HG02763 (cell line): ENCODE results near the gene PRRT2.

Source experiments
- ATAC-seq: cut with Tn5 transposase; IDR thresholded peaks from one replicate; pipeline ENCODE4 v1.9.1; 2021; ENCODE audit warnings: mild to moderate bottlenecking, moderate library complexity; ENCODE audit not compliant: unreplicated experiment

The PRRT2 gene

GRCh38 chr16:29858974-29859373, 47.0 kb downstream of the PRRT2 start:
- no peak for ATAC-seq

GRCh38 chr16:29860218-29860617, 48.2 kb downstream of the PRRT2 start:
- ATAC-seq, result no peak

- no peak for ATAC-seq
Observed at GRCh38 chr16:29862383-29862883, 50.4 kb downstream of the PRRT2 start.

DNA sequence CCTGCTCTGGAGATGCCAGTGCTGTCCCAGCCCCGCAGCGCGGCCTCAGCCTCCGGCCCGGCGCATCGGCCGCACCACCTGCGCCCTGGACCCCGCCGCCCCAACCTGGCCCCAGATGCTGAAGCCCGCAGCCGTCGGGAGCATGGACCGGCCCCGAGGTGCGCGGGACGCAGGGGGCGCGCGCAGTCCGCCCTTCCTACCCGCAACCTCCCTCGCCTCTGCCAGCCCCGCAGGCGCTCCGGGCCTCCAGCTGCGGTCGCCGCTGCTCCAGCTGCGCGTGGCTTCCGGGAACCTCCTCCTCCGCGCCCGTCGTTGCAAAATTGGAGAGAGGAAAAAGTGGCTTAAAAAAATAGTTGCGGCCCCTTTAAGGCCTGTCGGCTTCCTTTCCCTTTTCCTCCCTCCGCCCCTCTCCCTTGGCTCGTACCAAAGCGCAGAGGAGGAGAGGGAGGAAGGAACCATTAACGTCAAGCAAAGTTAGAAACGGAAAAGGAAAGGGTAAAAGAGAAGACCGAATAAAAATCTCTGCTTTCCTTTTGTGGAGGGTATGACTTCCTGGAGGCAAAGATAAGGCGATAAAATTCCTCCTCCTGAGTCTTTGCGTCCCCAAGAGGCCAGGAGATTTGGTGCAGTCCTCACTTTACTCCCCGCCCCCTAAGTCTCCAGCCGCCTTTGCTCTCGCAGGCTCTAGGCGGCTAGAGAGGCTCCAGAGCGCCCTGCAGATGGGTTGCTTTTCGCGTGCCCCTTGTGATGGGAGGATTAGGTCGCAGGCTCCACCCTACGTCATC, 51.1 kb downstream of the PRRT2 start, which contains the start of gene CDIPT:
TSS of gene CDIPT (minus strand) at position 343 of the 785 bp plus-strand sequence. CDS start 369 bp downstream, outside the sequence.
- peak; percentile 94 for ATAC-seq

DNA sequence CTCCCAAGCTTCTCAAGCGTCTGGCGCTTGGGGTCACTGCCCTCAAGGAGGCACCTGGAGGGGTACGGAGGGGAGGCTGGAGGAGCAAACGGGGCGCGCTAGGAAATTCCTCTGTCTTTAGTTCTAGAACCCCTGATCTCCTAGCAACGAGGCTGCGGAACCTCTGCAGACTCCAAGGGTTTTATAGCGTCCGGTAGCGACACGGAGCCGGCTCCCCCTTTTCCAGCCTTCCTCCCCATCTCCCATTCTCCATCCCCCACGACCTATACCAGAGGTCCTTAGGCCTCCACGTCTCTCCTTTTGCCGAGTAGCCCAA, 51.6 kb downstream of the PRRT2 start:
- ATAC-seq, result no peak

- no peak for ATAC-seq
Observed at GRCh38 chr16:29864205-29864604, 52.2 kb downstream of the PRRT2 start.
